Inflammatory macrophage treated with lipopolysaccharide for 1 hour (primary cell): ENCODE results near the gene SPPL3.
"Not testable (repeated sequence)": the region's sequence is repeated elsewhere in the genome, so short reads cannot be mapped to it uniquely, and the experiment has no call there.

Experiments
- DNase-seq, 2 donors: peaks; one replicate each; pipeline ENCODE4 v3.0.0-alpha.2; 2020 to 2022

The SPPL3 gene

GRCh38 chr12:120739821-120740613 lies 164.1 kb downstream of the SPPL3 start:
- no peak for DNase-seq

GRCh38 chr12:120739031-120739762 lies 165.0 kb downstream of the SPPL3 start:
- no peak for DNase-seq

- DNase-seq, result no peak
These were observed 165.7 kb downstream of the SPPL3 start for GRCh38 chr12:120738252-120739030.

- no peak for DNase-seq
These were observed 166.5 kb downstream of the SPPL3 start for GRCh38 chr12:120737557-120738251.

- no peak for DNase-seq
These were observed 167.5 kb downstream of the SPPL3 start for GRCh38 chr12:120736404-120737331.

- DNase-seq, result no peak
These were observed 169.0 kb downstream of the SPPL3 start for GRCh38 chr12:120735181-120735580.

- no peak for DNase-seq
These were observed 169.9 kb downstream of the SPPL3 start for GRCh38 chr12:120734210-120734609.

GRCh38 chr12:120733574-120733973 lies 170.6 kb downstream of the SPPL3 start:
- no peak for DNase-seq

- DNase-seq, result not testable (repeated sequence)
These were observed 172.0 kb downstream of the SPPL3 start for GRCh38 chr12:120732198-120732597.

- DNase-seq, result no peak
These were observed 177.2 kb downstream of the SPPL3 start for GRCh38 chr12:120726961-120727360.

- DNase-seq, result no peak
These were observed 177.7 kb downstream of the SPPL3 start for GRCh38 chr12:120726510-120726793.

- peak; percentile 80 to 90 for DNase-seq
These were observed 178.3 kb downstream of the SPPL3 start, which contains the start of gene ACADS for GRCh38 chr12:120725659-120726509. Gene ACADS, plus strand, starts transcription at chr12:120725826. Its CDS starts 60 bp downstream, at chr12:120725886.

GRCh38 chr12:120725151-120725658 lies 179.0 kb downstream of the SPPL3 start:
- no peak for DNase-seq

GRCh38 chr12:120724720-120725119 lies 179.4 kb downstream of the SPPL3 start:
- DNase-seq, result no peak

- no peak for DNase-seq
These were observed 181.4 kb downstream of the SPPL3 start for GRCh38 chr12:120722784-120723183.

GRCh38 chr12:120721866-120722265 lies 182.3 kb downstream of the SPPL3 start:
- no peak for DNase-seq

GRCh38 chr12:120720987-120721801 lies 183.0 kb downstream of the SPPL3 start:
- DNase-seq, result no peak

- peak; percentile 70 to 76 for DNase-seq
These were observed 183.7 kb downstream of the SPPL3 start for GRCh38 chr12:120720234-120720986.
